ENCODE measurements around the gene LRRC32.
A peak's percentile ranks its signal among the peaks of the same experiment; 100 is the strongest.

The LRRC32 gene

DNA sequence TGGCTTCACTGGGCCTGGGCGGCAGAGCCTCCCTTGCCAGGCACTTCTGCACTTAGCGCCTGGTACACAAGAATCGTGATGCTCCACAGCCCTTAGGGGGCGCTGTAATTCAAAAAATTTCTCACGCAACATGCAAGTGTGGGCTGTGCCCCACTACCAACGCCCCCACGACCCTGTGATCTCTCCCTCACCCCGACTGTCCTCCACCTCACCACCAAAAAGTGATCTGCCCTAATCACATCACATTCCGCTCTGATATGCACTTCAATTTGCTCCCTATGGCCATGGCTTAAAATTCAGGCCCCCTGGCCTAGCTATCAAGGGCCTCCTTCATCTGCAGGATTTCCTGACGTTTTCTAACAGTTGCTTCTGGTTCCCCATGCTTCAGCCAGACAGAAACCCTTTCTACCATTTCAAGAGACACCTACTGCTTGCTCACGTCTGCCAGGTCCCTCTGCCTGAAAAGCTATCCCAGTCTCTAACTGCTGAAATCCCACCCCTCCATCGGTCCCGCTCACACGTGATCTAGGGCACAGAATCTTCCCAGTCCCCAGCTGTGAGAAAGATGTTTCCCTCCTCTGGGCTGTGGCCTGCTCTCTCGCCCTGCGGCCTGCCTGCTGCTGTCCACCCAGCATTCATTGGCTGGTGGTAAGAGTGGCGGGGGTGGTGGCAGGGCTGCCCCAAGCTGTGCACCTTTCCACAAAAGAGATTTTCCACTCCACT lies 27.9 kb upstream of the LRRC32 start:
- peak in 1 of 5 experiments; percentile 40 for DNase-seq

DNA sequence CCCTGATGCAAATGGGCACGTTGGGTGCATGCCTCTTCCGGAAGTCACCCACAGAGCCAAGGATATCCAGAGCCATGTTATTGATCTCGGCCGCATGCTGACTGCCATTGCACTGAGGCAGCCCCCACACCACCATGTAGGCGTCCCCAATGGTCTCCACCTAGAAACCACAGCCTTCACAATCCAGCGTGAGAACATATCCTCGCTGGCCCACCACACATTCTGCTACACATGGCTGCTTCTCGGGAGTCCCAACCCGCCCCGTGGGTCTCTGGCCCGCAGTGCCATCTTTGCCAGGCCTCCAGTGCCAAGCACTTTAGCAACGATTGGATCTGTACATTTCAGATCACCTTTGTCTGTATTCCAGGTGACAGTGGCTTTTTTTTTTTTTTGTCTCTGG lies 26.2 kb upstream of the LRRC32 start:
- no peak for DNase-seq

DNA sequence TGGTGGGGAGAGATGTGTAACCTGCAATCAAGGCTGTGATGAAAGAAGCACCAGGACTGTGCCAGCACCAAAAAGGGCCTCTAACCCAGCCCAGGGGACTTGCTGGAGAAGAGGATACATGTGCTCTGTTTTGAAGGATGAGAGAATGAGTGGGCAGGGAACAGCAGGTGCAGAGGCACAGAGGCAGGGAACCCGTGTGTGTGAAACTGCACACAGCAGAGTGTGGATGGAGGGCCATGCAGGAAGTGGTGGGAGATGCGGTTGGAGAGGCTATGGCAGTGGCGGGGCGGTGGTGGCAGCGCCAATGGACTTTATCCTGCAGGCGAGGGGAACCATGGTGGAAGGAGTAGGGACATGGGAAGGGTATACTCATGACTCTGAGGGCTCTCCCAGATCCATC lies 25.2 kb upstream of the LRRC32 start:
- DNase-seq = peak in 1 of 5 experiments; percentile 40

DNA sequence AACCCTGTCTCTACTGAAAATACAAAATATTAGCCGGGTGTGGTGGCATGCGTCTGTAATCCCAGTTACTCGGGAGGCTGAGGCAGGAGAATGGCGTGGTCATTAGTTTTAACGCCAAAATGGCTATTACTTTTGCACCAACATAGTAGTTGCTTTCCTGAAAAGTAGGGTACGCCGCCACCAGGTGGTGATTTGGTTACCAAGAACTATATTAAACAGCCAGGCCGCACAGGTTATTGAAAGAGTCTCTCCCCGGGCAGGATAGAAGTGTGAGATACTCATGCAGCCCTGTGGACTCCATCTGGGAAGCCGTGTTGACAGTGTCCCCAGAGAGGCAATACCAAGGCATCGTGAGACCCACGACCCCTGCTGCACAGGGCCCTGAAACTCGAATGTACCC lies 24.6 kb upstream of the LRRC32 start:
- no peak for DNase-seq

DNA sequence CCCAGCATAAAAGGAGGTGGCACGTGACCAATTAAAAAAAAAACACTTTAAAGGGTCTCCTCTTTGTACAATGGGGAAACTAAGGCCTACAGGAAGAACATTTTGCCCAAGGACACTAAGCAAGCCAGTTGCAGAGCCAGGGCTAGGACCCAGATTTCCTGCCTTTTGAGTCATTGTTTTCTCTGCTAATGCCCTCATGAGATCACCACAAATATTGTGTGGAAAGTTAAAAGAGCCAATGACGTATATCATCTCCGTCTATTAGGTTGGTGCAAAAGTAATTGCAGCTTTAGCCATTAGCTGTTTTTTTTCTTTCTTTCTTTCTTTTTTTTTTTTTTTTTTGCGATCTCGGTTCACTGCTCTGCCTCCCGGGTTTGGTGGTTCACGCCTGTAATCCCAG lies 24.1 kb upstream of the LRRC32 start:
- DNase-seq = no peak

DNA sequence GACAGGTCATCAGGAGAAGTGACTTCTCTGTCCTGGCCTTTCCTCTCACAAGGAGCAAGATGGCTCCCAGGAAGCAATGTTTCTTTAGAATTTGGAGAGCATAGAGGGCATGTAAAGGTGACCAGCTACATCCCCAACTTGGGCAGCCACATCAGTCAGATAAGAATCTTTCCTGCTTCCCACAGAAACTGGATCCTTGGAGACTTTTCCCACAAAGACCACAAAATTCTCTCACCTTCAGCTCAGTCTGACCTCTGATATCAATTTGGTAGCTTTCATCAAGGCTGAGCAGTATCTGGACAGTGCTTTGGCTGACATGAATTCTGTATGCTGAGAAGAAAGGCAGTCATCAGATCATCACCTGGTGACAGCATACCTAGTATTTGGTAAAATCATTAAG lies 23.3 kb upstream of the LRRC32 start:
- no peak for DNase-seq

DNA sequence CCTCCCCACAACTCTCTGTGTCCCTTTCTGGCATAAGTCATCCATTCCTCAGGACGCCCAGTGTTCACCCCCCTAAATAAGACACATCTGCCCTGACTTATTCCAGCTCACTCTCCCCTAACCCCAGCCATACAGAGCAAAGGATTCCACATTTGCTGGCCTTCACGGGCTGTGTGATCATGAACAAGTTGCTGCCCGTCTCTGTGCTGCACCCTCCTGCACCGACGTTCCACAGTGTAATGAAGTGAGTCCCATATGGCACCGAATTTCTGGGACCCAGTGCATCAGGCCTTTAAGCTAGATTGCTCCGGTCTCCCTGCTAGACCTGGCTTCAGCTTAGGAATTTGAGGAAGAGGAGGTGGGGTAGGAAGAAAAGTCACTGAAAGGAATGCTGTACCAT lies 22.4 kb upstream of the LRRC32 start:
- no peak for DNase-seq

DNA sequence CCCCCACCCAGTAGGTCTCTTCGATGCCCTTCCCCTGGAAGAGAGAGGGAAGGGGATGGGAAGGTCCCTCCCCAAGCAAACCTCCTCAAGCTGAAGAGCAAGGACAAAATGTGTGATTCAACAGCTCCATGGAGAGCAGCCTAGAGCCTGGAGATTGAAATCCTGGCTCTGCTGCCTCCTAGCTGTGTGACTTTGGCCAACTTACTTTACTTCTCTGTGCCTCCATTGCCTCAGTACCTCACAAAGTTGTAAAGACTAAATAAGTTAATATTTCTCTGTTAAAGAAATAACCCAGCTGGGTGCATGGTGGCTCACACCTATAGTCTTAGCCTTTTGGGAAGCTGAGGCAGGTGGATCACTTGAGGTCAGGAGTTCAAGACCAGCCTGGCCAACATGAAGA lies 21.1 kb upstream of the LRRC32 start:
- no peak for DNase-seq

DNA sequence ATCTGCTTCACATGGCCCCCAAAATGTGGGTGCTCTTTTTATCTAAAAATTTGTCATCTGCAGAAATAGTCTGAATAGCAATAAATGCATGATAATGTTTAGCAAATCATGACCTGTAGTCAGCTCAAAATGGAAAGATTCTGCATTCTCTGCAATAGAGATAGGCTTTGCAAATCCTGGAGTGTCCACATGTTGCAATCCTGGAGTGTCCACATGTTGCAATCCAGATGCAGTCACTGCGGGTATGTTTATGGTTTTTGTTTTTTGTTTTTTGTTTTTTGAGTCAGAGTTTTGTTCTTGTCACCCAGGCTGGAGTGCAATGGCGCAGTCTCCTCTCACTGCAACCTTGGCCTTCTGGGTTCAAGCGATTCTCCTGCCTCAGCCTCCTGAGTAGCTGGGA lies 20.2 kb upstream of the LRRC32 start:
- DNase-seq = no peak

DNA sequence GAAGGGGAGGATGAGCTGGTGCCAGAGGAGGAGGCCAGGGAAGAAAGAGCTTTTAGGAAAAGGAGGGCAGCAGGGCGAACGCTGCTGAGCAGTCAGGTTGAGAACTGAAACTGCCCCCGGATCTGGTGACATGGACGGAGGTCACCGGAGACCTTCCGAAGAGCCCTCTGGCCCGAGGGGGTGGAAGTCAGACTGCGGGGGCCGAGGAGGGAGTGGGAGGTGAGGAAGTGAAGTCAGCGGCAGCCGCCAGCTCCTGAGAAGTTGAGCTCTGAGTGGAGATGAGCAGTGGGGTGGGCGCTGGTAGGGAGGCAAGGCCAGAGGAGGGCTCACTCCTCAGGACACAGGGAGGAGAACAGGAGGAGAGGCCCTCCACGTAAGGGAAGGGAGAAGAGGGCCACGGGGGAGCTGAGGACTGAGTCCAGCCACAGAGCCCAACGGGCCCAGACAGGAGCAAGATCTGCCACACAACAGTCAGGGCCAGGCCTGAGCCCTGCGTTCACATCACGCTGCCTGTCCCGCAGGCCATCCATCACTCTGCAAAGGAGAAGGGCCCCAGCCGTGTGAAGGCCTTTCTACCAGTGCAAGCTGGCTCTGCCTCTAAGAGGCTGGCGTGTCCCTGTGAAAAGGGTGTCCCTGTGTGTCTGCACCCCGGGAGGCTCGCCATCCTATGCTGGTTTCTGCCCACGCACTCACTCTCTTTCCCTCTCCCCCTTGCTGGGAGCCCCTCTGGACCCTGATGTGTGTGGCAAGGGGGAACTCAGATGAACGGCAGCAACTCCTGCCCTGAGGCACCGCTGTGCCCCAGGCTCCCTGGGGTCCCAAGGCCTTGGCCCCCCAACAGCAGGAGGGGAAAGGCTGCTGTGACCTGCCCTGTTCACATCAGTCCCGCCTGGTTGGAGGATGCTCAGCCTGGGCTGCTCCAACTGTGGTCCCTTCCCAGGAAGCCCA lies 19.0 kb upstream of the LRRC32 start:
- DNase-seq = no peak

DNA sequence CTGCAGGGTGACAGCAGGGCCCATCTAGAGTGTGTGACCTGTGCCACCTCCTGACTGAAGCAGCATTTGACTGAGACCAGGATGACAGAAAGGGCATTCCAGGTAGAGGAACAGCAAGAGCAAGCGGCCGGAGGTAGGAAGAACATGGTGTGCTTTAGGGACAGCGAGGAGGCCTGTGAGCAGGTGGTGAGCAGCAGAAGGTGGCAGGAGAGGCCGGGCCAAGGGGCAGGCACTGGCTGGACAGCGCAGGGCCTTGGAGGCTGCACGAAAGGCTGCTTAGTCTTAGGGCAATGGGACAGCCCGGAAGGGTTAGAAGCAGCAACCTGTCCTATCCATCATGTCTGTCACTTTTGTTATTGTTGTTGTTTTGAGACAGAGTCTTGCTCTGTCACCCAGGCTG lies 17.6 kb upstream of the LRRC32 start:
- DNase-seq = no peak

DNA sequence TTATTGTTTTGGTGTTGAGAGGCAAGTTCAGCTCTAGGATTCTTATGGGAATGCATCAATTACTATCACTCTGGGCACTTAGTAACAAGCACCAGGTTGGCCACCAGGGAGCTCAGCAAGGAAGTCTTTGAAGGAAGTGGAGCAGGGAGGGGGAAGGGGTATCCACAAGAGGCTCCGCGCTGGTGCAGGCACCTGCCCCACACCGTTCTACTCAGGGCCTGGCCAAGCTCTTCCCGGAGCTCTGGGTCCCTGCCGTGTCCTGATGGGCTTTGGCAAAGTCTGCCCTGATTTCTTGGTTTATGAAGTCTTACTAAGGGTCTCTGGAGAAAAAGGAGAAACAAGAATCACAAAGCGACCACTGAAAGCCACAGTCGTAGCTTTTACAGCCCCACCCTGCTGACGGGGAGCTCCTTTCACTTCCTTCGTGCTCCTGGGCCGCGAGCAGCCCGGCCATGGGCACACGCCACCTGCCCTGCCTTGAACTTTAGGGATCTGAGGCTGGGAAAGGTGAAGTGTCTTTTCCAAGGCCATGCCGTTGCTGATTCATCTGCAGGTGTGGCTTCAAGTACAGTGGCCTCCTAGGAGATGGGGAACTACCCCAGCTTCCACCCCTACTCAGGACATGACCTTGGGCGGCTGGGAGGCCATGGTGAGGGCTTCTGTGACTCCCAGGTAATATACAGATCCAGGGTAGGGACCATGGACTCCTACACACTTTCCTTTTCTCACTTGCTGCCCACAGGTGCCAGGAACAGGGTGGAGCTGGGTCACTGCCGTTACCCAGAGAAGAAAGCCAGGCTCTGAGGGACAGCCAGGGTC lies 15.9 kb upstream of the LRRC32 start:
- no peak for DNase-seq

DNA sequence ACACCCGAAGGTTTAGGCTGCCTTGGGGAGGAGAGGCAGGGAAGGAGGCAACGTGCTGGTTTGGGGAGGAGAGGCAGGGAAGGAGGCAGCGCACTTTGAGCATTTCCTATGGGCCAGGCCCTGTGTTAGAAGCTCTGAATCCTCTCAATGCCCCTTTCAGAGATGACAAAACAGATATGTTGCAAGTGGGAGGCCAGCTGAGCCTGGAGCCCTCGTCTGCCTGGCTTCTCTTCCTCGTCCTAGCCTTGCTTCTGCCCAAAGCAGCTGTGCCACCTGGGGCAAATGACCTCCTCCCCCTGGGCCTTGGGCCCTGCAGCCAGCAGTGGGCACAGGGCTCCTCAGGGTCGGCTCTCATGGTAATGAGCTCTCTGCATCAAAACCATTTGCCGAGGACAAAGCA lies 15.3 kb upstream of the LRRC32 start:
- no peak for DNase-seq

DNA sequence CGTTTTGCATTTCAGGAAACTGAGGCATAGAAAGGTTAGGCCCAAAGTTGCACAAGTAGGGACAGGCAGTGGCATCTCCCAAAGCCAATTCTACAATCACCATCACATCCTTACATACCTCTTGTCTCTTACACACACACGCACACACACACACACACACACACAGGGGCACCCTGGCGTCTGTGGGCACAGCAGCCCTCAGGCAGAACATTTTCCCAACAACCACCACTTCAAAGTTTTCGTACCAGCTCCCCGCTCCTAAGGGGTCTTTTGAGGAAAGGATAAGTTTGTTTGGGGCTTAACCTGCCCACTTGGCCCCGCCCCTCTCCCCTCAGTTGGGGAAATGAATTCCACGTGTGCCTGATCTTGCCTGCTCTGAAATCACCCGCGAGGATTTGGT lies 14.7 kb upstream of the LRRC32 start:
- DNase-seq = no peak

DNA sequence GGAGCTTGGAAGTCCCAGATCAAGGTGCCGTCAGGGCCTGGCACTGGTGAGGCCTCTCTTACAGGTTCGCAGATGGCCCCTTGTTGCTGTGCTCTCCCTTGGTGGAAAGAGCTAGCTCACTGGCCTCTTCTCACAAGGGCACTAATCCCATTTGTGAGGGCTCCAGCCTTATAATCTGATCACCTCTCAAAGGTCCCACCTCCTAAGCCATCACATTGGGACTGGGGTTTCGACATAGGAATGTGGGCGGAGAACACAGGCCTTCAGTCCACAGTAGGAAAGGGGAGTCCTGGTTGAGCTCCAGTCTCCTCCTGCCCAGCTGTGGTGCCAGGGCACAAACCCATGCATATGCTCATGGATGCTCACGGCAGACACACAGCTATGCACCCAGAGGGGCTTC lies 14.0 kb upstream of the LRRC32 start:
- DNase-seq = no peak

DNA sequence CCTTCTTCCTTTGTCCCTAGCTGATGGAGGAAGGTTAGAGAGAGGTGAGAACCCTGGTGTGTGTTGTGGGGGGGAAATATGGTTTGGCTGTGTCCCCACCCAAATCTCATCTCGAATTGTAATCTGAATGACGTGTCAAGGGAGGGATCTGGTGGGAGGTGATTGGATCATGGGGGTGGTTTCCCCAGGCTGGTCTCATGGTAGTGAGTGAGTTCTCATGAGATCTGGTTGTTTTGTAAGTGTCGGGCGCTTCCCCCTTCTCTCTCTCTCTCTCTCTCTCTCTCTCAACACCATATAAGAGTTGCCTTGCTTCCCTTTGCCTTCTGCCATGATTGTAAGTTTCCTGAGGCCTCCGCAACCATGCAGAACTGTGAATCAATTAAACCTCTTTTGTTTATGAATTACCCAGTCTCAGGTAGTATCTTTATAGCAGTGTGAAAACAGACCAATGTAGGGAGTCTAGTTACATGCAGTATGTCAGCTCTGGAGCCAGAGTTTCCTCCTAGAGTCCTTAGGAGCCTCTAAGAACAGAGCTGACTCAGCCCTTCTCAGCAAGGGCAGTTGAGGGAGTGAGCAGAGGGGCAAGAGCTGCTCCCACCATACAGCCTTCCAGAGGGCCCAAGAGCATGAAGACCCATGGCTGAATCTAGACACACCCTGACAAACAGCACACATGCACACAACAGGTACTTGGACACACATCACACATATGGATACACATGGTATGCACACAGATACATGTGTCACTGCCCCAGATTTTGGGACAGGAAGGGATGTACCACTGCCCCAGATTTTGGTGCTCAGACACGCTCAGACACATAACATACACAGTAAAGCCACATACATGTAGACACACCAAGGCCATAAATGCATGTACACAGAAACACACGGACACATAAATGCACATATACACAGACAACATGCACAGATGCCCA lies 12.9 kb upstream of the LRRC32 start:
- DNase-seq = no peak

DNA sequence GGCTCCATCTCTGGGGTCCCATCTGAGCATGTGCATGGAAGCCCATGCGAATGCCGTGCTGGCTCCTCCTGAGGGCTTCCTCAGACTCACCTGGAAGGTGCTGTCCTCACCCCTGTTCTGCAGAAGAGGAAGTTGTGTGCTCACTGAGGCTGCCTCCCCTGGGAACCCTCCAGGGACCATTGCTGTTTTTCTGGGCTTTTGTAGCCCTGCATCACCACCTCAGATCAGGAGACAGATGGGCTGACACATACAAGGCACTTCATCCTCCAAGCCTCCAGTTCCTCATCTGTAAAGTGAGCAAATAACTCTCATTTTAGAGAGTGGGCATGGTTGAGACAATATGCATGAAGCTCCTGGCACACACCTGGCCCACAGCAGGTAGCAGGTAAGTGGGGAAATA lies 12.1 kb upstream of the LRRC32 start:
- DNase-seq = no peak

DNA sequence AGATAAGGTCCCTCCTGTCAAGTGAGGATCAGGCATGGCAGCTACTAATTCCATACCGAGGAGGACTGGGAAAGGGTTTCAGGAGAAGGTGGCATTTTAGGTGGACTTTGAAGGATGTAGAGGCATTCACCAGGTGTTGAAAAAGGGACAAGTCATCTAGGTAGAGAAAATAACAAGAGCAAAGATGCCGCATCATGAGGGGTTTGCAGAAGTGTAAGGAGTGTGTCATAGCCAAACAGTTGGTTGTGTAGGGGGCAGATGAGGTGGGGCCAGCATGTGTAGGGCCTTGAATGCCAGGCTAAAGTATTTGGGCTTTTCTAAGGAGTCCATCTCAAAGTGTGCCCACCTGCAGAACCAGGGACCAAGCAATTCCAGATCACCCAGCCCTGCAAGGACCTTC lies 11.6 kb upstream of the LRRC32 start:
- DNase-seq = no peak

DNA sequence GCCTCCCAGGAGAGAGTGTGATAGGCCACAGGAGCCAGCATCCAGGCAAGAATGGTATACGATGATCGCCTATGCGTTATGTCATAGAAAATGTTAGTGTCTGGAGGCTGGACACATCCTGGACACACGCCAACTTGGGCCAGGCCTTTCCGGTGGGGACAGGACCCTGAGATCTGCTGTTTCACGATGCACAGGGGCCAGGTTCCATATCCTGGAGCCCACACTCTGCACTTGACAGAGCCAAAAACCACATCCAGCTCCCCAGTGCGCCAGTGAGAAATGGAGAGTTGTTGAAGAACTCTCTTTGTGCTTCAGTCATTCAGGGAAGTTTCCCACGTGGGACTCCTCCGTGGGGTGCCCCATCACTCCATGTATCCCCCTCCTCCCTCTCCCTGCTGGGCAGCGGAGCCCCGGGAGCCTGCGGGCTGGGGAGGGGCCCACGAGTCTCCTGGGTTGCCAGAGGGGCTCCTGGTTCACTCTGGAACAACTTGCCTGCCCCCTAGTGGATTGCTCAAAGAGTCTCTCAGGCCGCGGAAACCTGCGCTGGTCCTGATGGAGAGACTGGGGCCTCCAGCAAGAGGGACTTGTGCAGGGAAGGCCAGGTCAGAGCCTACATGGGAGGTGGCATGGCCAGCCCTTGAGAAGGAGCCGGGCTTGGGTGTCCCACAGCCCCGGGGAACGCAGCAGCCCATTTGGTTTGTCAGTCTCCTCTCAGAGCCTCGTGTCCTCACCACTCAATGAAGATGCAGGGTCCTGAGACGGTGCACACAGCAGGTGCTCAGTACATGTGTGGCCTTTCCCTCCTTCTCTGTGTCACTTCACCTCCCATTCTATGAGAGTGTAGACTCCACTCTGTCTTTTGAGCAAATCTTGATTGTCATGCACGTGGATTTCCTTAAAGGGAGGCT lies 10.2 kb upstream of the LRRC32 start:
- peak in 4 of 5 experiments; percentile 16 to 78 (median 37) for DNase-seq

DNA sequence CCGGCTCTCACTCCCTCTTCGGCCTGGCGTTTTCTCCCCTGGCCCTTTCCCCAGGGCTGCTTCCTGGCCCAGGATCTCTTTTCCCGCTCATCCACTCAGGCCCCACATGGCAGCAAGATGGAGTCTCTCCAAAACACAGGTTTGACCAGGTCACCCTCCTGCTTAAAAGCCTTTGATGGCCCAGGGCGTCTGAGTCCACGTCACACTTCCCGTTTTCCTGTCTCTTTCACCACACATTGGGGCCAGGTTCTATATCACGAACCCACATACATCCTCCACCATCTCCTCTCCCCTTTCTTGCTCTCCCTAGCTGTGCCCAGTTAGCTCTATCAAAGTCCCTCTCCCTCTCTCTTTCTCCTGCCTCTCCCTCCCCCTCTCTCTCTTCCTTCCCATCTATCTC lies 7.8 kb upstream of the LRRC32 start:
- no peak for DNase-seq

DNA sequence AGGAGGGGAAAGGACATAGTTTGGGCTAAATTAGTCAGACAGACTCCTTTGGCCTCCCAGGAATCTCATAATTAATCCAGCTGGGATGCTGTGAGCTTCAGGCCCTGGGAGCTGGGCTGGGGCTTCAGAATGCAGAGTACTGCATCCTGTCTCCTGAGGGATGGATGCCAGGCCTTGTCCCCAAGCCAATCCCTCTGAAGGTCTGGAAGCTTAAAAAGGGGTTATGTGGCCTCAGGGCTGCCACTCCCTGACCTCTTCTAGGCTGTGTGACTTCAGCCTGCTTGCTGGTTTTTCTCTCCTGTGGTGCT lies 6.9 kb upstream of the LRRC32 start:
- no peak for DNase-seq
